Motor neuron (in vitro differentiated cells): ENCODE measurements around the gene FBLN2. TPM values are rescaled to one million over a fixed set of nuclear protein-coding genes. Genes with fewer than 3 reads are reported as not detected.
A peak's percentile ranks its signal among the peaks of the same experiment; 100 is the strongest.

Experiments used
- ATAC-seq, 8 experiments: fragments of 200-7000 bp; cut with Tn5 transposase; replicated peaks in 6 of 8; 2 replicates each; pipeline ENCODE4 v1.8.0; 2021; ENCODE audit warnings: mild to moderate bottlenecking in 8 of 8, moderate library complexity in 8 of 8
- H3K27ac ChIP-seq, 2 donors: fragments of 250-450 bp; sonication (Bioruptor Pico); 2 replicates each; pipeline ENCODE4 v1.9.0; 2021; ENCODE audit warnings: antibody characterized with exemption in 2 of 2, mild to moderate bottlenecking in 2 of 2, moderate library complexity in 1 of 2
- H3K4me1 ChIP-seq, 2 donors: fragments of 250-450 bp; sonication (Bioruptor Pico); replicated peaks in 1 of 2; 2 replicates each; pipeline ENCODE4 v1.6.1; 2021; ENCODE audit warnings: antibody characterized with exemption in 2 of 2, mild to moderate bottlenecking in 2 of 2, moderate library complexity in 1 of 2
- H3K4me3 ChIP-seq, 5 donors: fragments of 250-450 bp; sonication (Bioruptor Pico); 2 replicates each; pipeline ENCODE4 v1.9.0; 2021; ENCODE audit warnings: antibody characterized with exemption in 5 of 5, mild to moderate bottlenecking in 5 of 5, moderate library complexity in 4 of 5
- WGBS, 10 experiments: fragments of 450-650 bp; shearing (Covaris generic); methylation state at CpG; one replicate each; pipeline ENCODE4 v1.0.0; 2022; 5-methylcytosine and 5-hydroxymethylcytosine counted together
- in situ Hi-C, 9 experiments: fragments of 400-800 bp; cut with MboI; loops; one replicate each; pipeline ENCODE4 v1.15.0; 2021; ENCODE audit warnings: low sequenced_read_pairs in 9 of 9, low pct_unique_long_range_greater_than_20kb in 2 of 9; ENCODE audit not compliant: unreplicated experiment in 9 of 9
- total RNA-seq, 8 experiments: library from RNA; unstranded; fragments of 300-600 nt; gene quantifications; 2 replicates each; pipeline versions ENCODE4 v1.2.3 to v1.2.4, GENCODE V29; 2022

The FBLN2 gene
- total RNA-seq, 8 experiments from 2014 or later, result 1.2 to 263 (median 9.4) TPM

DNA sequence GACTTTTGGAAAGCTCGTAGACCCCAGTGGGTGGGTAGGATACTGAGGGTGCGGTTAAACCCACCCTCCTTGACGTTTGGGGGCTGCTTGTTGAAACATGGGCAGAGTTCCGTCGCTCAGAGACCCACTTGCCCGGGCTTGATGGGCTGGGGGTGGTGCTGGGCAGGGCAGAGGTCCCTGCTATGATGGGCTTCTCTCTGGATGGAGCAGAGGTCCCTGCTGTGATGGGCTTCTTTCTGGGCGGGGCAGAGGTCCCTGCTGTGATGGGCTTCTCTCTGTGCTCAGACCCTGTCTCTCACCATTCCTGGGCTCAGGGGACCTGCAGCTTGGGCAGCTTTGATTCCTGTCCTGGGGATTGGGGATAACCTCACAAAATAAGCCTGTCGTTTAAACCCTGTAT is 45.2 kb downstream of the FBLN2 start:
- Histone ChIP-seq H3K27ac (no peak overlapping the region), H3K4me3 (no peak overlapping the region), H3K4me1 (no peaks in the 10 kb centered on the region)
- no peak for ATAC-seq
- in situ Hi-C loops, result no loop called here
- WGBS, 10 experiments, result 40 to 100% (median 69%) methylated on average over 1 to 5 of the region's 8 CpGs; no CpG with 5 or more reads in 2 of the 10 experiments

DNA sequence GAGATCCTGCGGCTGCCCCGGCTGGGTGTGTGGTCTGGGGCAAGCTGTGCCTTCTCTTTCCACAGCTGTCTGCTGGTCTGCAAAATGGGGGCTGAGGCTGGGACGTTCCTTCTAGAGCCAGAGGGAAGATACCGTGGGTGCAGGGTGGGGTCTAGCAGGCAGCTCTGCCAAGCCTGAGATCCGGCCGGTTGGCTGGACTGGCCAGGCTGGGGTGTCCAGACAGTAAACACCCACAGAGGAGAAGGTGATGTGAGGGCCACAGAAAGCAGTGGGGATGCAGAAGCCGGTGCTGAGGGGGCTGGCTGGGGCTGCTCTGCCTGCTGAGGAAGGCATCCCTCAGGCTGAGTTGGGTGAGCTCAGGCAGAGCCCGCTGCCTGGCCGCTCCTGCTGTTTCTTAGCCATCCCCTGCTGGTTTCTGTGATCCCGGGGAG is 46.1 kb downstream of the FBLN2 start:
- Histone ChIP-seq H3K4me1 (no peaks in the 10 kb centered on the region), H3K4me3 (no peak overlapping the region), H3K27ac (no peak overlapping the region)
- WGBS, 10 experiments, result 60 to 100% (median 60%) methylated on average over 1 to 4 of the region's 10 CpGs; no CpG with 5 or more reads in 5 of the 10 experiments
- ATAC-seq, result peak in 1 of 8 experiments; percentile 20
- in situ Hi-C loops, result no loop called here

DNA sequence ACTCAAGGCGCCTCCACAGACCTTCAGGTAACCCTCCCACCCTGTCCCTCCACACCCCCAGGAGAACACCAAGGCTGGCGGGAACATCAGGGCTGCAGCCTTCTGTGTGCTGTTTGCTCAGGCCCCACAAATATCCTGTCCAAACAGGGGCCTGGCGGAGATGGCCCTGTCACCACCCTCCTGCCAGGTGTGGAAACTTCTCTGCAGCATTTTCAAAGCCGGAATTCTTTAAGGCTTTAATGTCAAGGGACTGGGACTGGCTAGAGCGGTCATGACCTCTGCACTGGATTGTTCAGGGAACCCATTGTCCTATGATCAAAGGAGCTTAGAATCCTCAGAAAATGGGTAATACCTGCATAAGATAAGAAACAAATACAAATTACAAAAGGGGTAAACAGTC is 46.6 kb downstream of the FBLN2 start:
- peak in 1 of 8 experiments; percentile 10 for ATAC-seq
- Histone ChIP-seq H3K27ac (no peak overlapping the region), H3K4me1 (no peaks in the 10 kb centered on the region), H3K4me3 (no peak overlapping the region)
- in situ Hi-C loops, result no loop called here
- WGBS, 10 experiments, result 50 to 100% (median 60%) methylated on average over 1 to 3 of the region's 5 CpGs; no CpG with 5 or more reads in 4 of the 10 experiments

DNA sequence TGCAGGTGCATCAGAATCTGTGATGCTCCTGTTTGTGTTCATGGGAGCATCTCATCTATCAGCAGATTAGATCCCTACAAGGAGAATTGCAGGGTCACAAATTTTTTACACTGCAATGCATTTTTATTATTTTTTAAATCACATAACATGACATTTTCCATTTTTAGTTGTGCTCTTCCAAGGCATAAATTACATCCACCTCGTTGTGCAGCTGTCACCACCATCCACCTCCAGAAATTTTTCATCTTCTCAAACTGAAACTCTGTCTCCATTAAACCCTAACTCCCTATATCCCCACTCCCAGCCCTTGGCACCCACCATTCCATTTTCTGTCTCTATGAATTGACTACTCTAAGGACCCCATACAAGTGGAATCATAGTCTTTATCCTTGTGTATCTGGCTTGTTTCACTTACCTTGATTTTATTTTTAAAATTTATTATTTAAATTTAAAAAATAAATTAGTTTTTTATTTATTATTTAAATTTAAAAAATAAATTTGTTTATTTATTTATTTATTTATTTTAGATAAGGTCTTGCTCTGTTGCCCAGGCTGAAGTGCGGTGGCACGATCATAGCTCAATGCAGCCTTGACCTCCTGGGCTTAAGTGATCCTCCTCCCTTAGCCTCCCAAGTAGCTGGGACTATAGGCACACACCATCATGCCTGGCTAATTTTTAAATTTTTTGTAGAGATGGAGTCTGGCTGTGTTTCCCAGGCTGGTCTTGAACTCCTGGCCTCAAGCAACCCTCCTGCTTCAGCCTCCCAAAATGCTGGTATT is 47.7 kb downstream of the FBLN2 start:
- Histone ChIP-seq H3K4me1 (no peaks in the 10 kb centered on the region), H3K27ac (no peak overlapping the region), H3K4me3 (no peak overlapping the region)
- WGBS, 10 experiments, result 67 to 100% (median 84%) methylated on average over 2 to 3 of the region's 3 CpGs; no CpG with 5 or more reads in 1 of the 10 experiments
- in situ Hi-C loops, result no loop called here
- ATAC-seq, result no peak

DNA sequence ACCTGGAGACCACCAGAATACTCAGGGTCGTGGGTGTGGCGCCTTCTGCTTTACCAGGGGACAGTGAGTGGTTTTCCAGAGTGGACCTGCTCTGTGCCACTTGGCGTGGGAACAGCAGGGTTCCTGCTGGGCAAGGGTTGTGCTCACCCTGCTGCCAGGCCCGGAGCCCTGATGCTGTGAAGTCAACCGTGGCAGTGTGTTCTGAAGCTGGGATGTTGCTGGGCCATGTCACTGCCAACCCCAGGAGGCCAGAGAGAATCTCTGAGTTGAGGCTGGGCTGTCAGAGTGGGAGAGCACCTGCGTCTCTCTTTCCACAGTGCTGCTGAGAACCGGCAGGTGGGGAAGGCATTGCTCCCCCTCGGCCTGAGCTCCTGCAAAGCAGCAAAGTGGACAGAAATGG is 48.7 kb downstream of the FBLN2 start:
- no peak overlapping the region for H3K4me3 ChIP-seq
- ATAC-seq, result no peak
- 61 to 100% (median 79%) methylated on average over 2 to 6 of the region's 8 CpGs; no CpG with 5 or more reads in 4 of the 10 experiments for WGBS, 10 experiments
- H3K27ac ChIP-seq, result no peak overlapping the region
- in situ Hi-C loops, result no loop called here
- no peaks in the 10 kb centered on the region for H3K4me1 ChIP-seq

DNA sequence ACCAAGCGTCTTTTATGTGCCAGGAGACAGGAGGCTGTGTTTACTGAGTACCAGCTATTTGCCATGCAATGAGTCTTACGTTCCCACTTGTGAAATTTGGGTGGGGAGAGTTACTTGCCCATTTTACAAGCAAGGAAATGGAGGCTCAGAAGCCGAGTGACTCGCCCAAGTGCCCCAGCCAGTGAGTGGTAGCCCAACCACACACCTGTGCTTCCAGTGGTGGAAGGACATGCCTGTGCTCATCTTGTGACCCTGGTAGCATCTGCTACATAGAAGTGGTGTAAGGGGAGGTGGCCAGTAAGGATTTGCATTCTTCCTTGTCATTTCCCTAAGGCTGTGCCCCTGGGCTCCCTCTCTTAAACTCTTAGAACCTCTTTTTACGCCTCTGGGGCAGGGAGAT is 49.3 kb downstream of the FBLN2 start:
- in situ Hi-C loops, result no loop called here
- Histone ChIP-seq H3K4me1 (no peaks in the 10 kb centered on the region), H3K27ac (no peak overlapping the region), H3K4me3 (no peak overlapping the region)
- 73 to 100% (median 85%) methylated on average over 2 to 5 of the region's 5 CpGs; no CpG with 5 or more reads in 4 of the 10 experiments for WGBS, 10 experiments
- ATAC-seq, result no peak

DNA sequence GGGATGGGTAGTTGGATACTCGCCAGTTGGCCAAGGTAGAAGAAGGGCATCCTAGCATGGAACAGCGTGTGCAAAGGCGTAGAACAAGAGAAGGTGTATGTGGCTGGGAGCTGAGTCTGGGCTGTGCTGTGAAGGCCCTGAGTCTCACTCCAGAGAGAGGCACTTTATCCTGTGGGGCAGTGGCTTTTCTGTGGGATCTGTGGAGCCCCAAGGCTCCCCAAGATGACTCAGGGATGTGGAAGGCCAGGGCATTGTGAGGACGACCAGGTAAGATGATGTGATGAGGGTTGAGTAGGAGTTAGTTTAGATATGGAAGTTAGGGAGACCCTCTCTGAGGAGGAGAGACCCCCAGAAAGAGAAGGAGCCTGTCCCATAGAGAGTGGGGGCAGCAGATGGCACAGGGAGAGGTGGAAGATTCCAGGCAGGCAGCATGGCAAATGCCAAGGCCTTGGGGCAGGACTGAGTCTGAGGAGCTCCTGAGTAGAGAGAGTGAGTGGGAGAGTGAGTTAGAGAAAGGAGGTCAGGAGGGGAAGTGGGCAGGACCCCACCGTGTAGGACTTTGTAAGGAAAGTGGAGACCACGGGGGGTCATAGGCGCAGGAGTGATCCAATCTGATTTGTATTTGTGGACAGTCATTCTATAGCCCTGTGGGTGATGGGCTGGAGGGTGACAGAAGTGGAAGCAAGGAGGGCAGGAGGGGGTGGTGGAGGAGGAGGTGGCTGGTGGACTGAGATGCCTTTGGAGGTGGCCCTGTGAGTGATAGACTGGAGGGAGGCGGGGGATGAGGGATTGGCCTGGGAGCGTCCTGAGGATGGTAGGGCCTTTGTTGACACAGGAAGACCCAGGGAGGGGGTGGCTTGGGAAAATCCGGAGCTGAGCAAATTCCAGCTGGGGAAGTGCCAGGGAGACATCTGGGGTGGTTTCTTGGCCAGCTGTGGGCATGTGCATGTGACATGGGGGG is 50.3 kb downstream of the FBLN2 start:
- no peak overlapping the region for H3K27ac ChIP-seq
- H3K4me1 ChIP-seq, result no peaks in the 10 kb centered on the region
- ATAC-seq, result no peak
- H3K4me3 ChIP-seq, result no peak overlapping the region
- WGBS, 10 experiments, result 19 to 97% (median 71%) methylated on average over 1 to 6 of the region's 10 CpGs; no CpG with 5 or more reads in 1 of the 10 experiments
- in situ Hi-C loops, result no loop called here

DNA sequence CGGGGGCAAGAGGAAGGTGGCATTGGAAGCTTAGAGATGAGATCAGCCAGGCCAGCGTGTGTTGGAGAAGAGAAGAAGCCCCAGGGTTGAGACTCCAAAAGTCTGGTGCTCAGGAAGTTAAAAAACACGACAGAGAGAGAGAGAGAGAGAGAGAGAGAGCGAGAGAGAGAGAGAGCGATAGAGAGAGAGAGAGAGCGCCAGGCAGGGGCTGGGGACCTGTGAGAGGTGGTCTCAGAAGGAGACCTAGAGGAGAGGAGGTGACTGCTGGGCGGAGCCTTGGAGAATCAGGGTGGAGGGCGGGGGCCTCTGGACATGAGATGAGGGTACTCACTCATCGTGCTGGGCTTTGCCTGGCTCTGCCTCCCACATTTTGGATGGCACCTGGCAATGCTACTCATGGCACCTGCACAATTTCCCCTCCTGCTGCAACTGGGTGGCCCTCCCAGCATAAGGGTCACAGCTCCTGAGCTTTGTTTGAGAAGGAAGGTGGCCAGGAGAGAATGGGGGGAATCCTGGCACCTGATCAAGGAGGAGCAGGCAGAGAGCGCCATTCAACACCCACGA is 51.0 kb downstream of the FBLN2 start:
- whole genome bisulfite sequencing, 10 experiments, result 43 to 100% (median 96%) methylated on average over 1 to 4 of the region's 11 CpGs; no CpG with 5 or more reads in 2 of the 10 experiments
- Histone ChIP-seq H3K4me3 (no peak overlapping the region), H3K27ac (no peak overlapping the region), H3K4me1 (no peaks in the 10 kb centered on the region)
- ATAC-seq, result no peak
- in situ Hi-C loops, result no loop called here

DNA sequence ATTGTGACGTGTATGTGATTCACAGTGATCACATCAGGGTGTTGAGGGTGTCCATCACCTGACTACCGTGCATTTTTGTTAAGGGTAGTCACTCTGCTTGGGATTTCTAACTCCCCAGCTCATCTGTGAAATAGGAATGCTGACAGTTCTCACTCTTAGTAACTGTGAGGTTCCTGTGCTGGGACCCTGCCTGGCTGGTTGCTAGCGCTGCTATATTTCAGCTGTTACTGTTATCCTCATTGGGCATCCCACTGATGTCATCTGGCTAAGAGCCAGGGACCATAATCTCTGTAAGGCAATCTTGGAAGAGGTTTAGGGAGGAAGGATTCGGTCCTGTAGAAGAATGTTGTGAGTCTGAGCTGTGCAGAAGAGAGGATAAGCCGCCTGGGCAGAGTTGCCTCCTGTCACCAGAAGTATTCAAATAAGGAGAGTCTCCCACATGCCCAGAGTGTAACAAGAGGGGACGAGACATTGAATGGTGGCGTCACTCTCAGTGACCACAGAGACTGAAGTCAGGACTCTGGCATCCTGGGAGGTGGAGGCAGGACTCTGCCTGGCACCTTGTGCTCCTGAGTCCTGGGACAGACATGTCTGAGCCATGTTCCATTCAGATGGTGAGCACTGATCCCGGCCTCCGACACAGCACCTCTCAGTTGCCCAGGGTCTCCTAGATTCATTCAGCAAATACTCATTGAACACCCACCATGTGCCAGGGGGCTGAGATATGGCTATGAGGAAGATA is 52.2 kb downstream of the FBLN2 start:
- peak in 3 of 8 experiments; percentile 64 to 89 (median 65) for ATAC-seq
- in situ Hi-C loops, result no loop called here
- H3K4me3 ChIP-seq, result no peak overlapping the region
- H3K4me1 ChIP-seq, result no peaks in the 10 kb centered on the region
- H3K27ac ChIP-seq, result no peak overlapping the region
- 43 to 93% (median 71%) methylated on average over 1 to 4 of the region's 9 CpGs; no CpG with 5 or more reads in 2 of the 10 experiments for WGBS, 10 experiments

GRCh38 chr3:13601692-13602080 is 52.8 kb downstream of the FBLN2 start:
- in situ Hi-C loops, result no loop called here
- Histone ChIP-seq H3K4me1 (no peaks in the 10 kb centered on the region), H3K4me3 (no peak overlapping the region), H3K27ac (no peak overlapping the region)
- ATAC-seq, result no peak

DNA sequence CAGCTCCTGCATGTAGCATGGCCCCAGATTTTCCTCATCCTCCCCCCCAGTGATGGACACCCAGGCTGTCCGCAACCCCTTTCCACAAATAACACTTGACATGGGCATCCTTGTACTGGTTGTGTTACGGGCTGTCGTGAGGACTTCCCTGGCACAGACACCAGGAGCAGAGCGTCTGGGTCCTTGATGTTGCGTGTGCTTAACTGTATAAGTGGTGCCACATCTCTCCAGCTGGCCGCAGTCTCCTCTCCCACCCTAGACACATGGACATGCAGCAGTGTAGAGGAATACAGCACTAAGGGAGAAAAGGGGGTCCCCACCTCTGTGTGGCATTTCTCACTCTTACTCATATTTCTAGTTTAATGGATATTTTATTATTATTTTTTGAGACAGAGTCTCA is 56.6 kb downstream of the FBLN2 start:
- H3K27ac ChIP-seq, result no peak overlapping the region
- in situ Hi-C loops, result no loop called here
- no peak for ATAC-seq
- no peak overlapping the region for H3K4me3 ChIP-seq
- WGBS, 10 experiments, result 80 to 100% (median 95%) methylated on average over 1 to 2 of the region's 6 CpGs; no CpG with 5 or more reads in 6 of the 10 experiments
- no peaks in the 10 kb centered on the region for H3K4me1 ChIP-seq

DNA sequence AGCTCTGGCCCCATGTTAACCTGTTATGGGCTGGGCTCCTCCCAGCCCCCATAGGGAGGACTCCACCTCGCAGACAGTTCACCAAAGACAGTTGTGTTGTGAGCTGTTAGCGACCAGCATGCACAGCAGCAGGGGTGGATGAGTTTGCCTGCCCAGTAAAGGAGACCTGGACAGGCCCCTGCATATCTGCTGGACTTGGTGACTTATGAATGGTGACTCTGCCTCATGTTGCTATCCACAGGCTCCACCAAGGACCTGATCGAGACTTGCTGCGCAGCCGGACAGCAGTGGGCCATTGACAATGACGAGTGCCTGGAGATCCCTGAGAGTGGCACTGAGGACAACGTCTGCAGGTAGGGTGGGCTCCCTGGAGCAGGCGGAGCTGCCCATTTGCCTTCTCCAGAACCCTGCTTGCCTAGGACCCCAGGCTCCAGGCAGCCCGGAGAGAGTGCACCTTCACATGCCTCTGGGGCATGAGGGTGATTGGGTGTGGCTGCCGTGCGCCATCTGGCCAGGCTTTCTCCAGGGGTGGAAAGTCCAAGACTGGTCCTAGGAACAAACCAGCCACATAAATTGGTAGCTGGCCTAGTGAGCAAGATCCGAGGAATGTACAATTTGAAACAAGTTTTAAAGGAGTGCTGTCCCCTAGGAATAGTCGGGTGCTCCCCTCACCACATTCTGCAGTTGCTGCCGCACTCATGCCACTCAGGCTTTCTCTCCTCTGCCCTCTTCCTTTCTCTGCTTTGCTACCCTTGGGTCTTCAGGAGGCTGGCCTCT is 59.1 kb downstream of the FBLN2 start:
- peak in 3 of 8 experiments; percentile 17 to 53 (median 49) for ATAC-seq
- in situ Hi-C loops, result no loop called here
- no peak overlapping the region for H3K4me3 ChIP-seq
- no peaks in the 10 kb centered on the region for H3K4me1 ChIP-seq
- 50 to 91% (median 80%) methylated on average over 1 to 7 of the region's 14 CpGs; no CpG with 5 or more reads in 4 of the 10 experiments for WGBS, 10 experiments
- no peak overlapping the region for H3K27ac ChIP-seq
